ENCODE results near the gene PRKCA.
"Not testable (repeated sequence)": the region's sequence is repeated elsewhere in the genome, so short reads cannot be mapped to it uniquely, and the experiment has no call there.

PRKCA gene

DNA sequence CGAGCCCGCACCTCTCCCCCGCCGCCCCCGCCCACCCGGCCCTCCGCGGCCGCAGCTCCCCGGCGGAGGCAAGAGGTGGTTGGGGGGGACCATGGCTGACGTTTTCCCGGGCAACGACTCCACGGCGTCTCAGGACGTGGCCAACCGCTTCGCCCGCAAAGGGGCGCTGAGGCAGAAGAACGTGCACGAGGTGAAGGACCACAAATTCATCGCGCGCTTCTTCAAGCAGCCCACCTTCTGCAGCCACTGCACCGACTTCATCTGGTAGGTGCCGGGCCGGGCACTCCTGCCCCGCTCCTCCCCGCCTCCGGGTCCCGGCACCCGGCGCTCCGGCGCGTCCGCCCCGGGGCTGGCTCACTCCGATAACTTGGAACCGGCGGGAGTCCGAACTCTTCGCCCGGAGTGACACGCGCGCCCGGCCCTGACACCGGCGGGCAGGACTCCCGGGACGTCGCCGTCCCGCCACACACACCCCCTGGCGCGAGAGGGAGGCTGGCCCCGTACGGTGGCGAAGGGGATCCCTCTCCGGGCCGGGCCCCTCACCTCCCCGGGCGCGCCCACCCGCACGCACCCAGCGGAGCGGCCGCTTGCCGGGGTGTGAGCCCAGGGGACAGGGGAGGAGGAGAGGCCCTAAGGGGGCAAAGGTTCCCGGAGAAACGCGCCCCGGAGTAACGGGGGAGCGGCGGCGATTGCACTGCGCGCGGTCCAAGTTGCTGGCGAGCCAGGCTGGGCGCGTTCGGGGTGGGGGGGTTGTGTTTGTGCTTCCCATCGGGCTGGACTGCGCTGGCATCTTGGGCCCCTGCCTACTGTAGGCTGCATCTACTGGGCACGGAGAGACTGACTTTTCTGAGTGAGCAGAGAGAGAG is 581 bp downstream of the PRKCA start:
- peak; percentile 58 to 72 for DNase-seq

DNA sequence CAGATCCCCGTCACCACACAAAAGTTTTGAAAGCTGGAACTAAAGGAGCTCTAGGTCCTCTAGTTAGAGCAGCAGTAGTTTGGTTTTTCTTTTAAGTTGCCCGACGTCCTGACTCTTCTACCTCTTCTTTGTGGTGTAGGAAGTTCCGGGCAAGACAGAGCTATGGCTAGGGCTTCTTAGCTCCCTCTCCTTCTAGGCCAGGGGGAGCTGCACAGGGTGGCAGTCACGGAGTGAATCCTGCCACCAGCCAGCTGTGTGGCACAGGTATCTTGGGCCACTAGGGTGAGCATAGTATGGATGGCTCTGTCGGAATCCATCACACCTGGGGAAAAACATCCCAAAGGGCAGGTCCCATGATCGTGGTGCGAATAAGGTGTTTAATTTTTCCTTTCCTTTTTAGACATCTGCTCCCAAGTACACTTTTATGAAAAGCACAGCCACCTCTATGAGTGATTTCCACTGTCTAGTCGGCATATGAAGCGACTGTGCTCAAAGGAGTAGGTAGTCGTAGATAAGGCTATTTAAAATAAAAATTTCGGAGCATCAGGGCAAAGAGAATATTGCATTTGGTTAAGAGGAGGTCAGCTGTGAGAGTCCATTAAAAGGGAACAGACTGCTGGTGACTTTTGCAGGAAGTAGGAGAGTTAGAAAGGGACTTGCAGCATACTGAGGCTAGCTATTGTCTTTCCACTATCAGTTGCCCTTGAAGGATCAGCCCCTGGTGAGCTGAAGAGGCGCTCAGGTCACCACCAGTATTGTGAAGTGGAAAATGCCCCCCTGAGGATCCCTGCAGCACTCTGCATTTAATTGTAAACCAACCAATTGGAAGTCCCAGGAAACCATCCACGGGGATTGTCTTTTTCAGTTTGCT is 2.1 kb downstream of the PRKCA start:
- peak in 1 of 2 experiments; percentile 4 for DNase-seq
- TF ChIP-seq POLR2A (IDR thresholded peaks at IDR 0.05; ENCODE audit: low read length), result no peak
- TF ChIP-seq GATA1 (IDR thresholded peaks at IDR 0.05; ENCODE audit: low read depth, low read length), result no peak

More for the DNA sequence above, 581 bp downstream of the PRKCA start:
- TF ChIP-seq GATA1 (IDR thresholded peaks at IDR 0.05; ENCODE audit: low read depth, low read length), result no peak
- TF ChIP-seq POLR2A (IDR thresholded peaks at IDR 0.05; ENCODE audit: low read length), result no peak

DNA sequence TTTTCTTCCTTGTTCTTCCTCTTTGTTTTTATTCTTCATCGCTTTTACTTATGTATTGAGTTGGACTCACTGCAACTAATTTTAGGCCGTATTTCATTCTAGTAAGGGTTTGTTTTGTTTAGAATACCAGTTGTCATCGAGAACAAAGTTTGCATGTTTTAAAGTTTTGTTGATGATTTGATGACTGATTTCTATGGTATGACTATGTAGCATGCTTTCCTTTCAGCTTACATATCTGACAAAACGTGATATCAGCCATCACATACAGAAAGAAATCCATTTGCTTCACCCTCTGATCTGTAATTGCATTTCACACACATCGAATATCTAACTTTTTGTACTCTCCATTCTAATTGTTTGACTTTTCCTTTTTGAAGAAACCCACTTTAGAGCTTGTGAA is 4.0 kb downstream of the PRKCA start:
- TF ChIP-seq GATA1 (IDR thresholded peaks at IDR 0.05; ENCODE audit: low read depth, low read length) (no peak), POLR2A (IDR thresholded peaks at IDR 0.05; ENCODE audit: low read length) (no peak)
- no peak for DNase-seq

GRCh38 chr17:66307257-66307656 is 4.8 kb downstream of the PRKCA start:
- no peak for TF ChIP-seq GATA1 (IDR thresholded peaks at IDR 0.05; ENCODE audit: low read depth, low read length)
- TF ChIP-seq POLR2A (IDR thresholded peaks at IDR 0.05; ENCODE audit: low read length), result no peak
- no peak for DNase-seq

GRCh38 chr17:66308856-66309255 is 6.4 kb downstream of the PRKCA start:
- DNase-seq, result no peak
- TF ChIP-seq GATA1 (IDR thresholded peaks at IDR 0.05; ENCODE audit: low read depth, low read length) (no peak), POLR2A (IDR thresholded peaks at IDR 0.05; ENCODE audit: low read length) (no peak)

- TF ChIP-seq GATA1 (IDR thresholded peaks at IDR 0.05; ENCODE audit: low read depth, low read length) (no peak), POLR2A (IDR thresholded peaks at IDR 0.05; ENCODE audit: low read length) (no peak)
- DNase-seq, result no peak
Observed at GRCh38 chr17:66309793-66310192, 7.4 kb downstream of the PRKCA start.

DNA sequence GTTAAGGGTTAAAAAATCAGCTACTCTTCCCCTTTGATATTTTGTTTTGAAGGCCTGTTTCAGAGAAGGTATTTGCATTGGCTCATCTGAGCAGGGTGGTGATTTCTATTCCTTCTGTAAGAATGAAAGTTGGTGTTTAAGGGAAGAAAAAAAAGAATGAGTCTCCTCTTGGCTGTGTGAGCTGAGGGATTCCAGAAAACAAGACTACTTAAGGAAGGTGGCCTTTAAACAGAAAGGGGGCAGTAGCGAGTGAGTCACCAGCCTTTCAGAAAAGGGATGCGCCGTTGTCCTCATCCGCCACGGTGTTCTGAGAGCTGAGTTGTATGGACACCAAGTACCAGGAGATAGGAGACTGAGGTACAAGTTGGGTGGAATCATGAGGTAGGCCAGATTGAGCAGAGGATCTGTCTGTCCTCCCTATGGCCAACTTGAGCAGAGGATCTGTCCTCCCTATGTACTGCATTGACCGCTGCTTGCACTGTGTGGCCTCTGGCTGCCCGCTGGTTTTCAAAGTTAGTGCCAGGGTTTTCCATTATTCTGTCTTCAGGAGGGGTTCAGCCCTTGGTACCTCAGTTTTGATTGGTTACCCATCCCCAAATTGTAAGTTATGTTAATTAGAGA is 8.2 kb downstream of the PRKCA start:
- DNase-seq, result peak; percentile 16 to 25

DNA sequence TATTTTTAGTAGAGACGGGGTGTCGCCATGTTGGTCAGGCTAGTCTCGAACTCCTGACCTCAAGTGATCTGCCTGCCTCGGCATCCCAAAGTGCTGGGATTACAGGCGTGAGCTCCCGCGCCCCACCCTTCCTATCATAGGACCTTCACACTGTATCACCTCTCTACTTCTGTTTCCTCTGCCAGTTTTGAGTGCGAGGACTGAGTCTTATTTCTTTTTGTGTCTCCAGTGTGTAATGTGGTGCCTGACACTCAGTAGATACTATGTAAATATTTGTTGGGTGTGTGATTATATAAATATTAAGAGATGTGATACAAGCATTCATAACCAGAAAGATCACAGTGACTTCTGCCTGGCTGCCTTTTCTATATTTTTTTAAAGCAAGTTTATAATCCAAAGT is 10.5 kb downstream of the PRKCA start:
- DNase-seq, result no peak

More for the DNA sequence above, 8.2 kb downstream of the PRKCA start:
- TF ChIP-seq POLR2A (IDR thresholded peaks at IDR 0.05; ENCODE audit: low read length), result no peak
- no peak for TF ChIP-seq GATA1 (IDR thresholded peaks at IDR 0.05; ENCODE audit: low read depth, low read length)

GRCh38 chr17:66313325-66313724 is 10.9 kb downstream of the PRKCA start:
- no peak for DNase-seq
- TF ChIP-seq GATA1 (IDR thresholded peaks at IDR 0.05; ENCODE audit: low read depth, low read length), result no peak
- no peak for TF ChIP-seq POLR2A (IDR thresholded peaks at IDR 0.05; ENCODE audit: low read length)

More for the DNA sequence above, 10.5 kb downstream of the PRKCA start:
- TF ChIP-seq POLR2A (IDR thresholded peaks at IDR 0.05; ENCODE audit: low read length), result no peak
- TF ChIP-seq GATA1 (IDR thresholded peaks at IDR 0.05; ENCODE audit: low read depth, low read length), result no peak

- TF ChIP-seq POLR2A (IDR thresholded peaks at IDR 0.05; ENCODE audit: low read length) (no peak), GATA1 (IDR thresholded peaks at IDR 0.05; ENCODE audit: low read depth, low read length) (no peak)
- no peak for DNase-seq
Observed at GRCh38 chr17:66313995-66314659, 11.7 kb downstream of the PRKCA start.

- no peak for TF ChIP-seq GATA1 (IDR thresholded peaks at IDR 0.05; ENCODE audit: low read depth, low read length)
- no peak for TF ChIP-seq POLR2A (IDR thresholded peaks at IDR 0.05; ENCODE audit: low read length)
- no peak for DNase-seq
Observed at GRCh38 chr17:66317629-66318028, 15.2 kb downstream of the PRKCA start.

GRCh38 chr17:66319226-66319625 is 16.8 kb downstream of the PRKCA start:
- DNase-seq, result no peak
- TF ChIP-seq POLR2A (IDR thresholded peaks at IDR 0.05; ENCODE audit: low read length) (no peak), GATA1 (IDR thresholded peaks at IDR 0.05; ENCODE audit: low read depth, low read length) (no peak)

DNA sequence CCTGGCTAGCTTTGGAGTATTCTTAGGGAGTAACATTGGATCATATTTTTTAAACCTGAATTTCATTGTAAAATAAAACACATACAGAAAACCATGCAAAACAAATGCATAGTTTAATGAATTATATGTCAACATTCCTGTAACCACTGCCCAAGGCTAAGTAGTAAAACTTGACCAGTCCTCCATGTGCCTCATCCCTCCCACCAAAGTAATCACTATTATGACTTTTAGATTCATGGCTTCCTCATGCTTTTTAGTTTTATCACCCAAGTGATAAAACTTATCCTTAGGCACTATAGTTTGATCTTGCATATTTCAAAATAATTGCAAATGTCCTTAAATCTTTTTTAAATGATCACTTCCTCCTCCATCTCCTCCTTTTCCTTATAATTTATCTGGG is 20.4 kb downstream of the PRKCA start:
- TF ChIP-seq GATA1 (IDR thresholded peaks at IDR 0.05; ENCODE audit: low read depth, low read length) (no peak), POLR2A (IDR thresholded peaks at IDR 0.05; ENCODE audit: low read length) (no peak)
- no peak for DNase-seq

DNA sequence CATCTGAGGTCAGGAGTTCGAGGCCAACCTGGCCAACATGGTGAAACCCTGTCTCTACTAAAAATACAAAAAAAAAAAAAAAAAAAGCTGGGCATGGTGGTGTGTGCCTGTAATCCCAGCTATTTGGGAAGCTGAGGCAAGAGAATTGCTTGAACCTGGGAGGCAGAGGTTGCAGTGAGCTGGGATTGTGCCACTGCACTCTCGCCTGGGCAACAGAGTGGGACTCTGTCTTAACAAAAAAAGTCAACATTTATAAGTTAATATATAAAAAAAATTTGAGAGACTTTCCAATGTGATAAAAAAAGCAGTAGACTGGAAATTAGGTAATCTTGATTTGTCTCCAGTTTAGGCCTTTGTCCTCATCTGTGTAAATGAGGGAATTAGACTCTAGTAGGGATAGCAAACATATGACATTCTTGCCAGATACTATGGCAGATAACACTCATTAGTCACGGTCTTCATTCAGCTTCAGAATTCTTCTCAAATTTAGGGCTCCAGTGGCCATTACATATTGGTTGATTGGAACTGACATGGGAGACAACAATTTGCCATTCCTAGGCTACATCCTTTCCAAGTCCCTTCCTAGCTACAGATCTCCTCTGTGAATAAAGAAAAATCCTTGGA is 22.1 kb downstream of the PRKCA start:
- not testable (repeated sequence) for DNase-seq

Data from erythroblast (primary cell).